HL-60/S4 (cell line): ENCODE data around the gene PDGFB.
"Not testable (repeated sequence)": the region's sequence is repeated elsewhere in the genome, so short reads cannot be mapped to it uniquely, and the experiment has no call there.

Experiments used
- in situ Hi-C: fragments of 300-500 bp; cut with MboI; formaldehyde crosslinking; loops from 2 replicates; pipeline ENCODE4 v1.14.3; 2022; ENCODE audit warnings: low sequenced_read_pairs

PDGFB gene

GRCh38 chr22:39229075-39229474, 15.7 kb downstream of the PDGFB start:
- in situ Hi-C loops: no loop called here

GRCh38 chr22:39227542-39228272, 17.1 kb downstream of the PDGFB start:
- in situ Hi-C loops: no loop called here

DNA sequence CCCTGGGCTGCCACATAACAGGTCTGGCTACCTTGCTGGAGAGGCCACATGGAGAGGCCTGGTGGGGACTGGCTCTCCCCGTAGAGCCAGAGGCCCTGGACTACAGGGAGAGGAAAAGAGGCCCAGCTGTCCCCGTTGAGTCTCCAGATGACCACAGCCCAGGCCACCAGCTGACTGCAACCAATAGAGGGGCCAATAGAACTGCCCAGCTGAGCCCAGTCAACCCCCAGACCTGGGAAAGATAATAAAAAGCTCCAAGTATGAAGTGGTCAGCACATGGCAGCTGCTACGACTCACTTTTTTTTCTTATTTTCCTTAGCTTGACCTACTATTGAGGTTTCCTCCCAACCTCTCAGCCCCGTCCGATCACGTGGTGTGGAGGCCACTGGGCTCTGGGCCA, 18.4 kb downstream of the PDGFB start:
- in situ Hi-C loops: no loop called here

GRCh38 chr22:39225591-39225990, 19.2 kb downstream of the PDGFB start:
- in situ Hi-C loops: no loop called here

GRCh38 chr22:39224550-39224949, 20.2 kb downstream of the PDGFB start:
- in situ Hi-C loops: no loop called here

- in situ Hi-C loops: no loop called here
Measured at GRCh38 chr22:39223091-39223710, 21.6 kb downstream of the PDGFB start.

GRCh38 chr22:39221999-39222686, 22.6 kb downstream of the PDGFB start:
- in situ Hi-C loops: no loop called here

DNA sequence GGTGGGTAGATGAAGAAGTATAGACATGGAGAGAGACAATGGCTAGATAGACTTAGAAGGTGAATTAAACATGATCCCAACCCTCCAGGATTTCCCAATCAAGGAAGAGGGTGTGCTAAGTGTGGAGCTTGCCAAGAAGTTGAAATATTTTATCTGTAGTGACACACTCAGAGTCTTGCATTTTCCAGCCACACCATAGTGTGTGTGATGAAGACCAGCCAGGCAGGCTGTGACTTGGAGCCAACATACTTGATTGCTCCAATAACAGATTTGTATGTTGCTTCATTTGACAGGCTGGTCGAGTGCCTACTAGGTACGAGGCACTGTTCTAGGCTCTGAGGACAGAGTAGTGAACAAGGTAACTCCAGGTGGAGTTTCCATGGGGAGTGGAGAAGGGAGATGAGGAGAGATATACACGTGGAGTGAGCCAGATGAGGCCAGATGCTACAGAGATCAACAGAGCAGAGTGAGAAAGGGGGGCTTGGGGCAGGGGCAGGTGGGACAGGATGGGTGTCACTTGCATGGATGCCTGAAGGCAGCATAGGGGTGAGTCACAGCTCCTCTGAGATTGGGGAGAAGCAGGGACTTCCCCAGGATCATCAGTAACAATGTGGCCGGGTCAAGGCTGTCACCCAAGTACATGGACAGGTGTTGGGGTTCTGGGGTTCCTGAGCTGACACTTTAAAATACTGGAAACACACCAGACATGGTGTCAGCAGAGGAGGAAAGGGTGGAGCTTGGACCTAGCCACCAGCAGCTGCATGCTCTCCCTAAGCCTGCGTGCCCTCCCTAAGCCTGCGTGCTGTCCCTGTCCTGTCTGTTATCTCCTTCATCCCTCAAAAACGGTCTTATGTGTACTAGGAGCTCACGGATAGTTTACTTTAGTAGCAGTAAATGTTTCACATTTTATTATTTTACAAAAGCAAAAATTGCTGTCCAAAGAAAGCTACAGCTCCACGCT, 23.6 kb downstream of the PDGFB start:
- in situ Hi-C loops: no loop called here

GRCh38 chr22:39220450-39220849, 24.3 kb downstream of the PDGFB start:
- in situ Hi-C loops: no loop called here

DNA sequence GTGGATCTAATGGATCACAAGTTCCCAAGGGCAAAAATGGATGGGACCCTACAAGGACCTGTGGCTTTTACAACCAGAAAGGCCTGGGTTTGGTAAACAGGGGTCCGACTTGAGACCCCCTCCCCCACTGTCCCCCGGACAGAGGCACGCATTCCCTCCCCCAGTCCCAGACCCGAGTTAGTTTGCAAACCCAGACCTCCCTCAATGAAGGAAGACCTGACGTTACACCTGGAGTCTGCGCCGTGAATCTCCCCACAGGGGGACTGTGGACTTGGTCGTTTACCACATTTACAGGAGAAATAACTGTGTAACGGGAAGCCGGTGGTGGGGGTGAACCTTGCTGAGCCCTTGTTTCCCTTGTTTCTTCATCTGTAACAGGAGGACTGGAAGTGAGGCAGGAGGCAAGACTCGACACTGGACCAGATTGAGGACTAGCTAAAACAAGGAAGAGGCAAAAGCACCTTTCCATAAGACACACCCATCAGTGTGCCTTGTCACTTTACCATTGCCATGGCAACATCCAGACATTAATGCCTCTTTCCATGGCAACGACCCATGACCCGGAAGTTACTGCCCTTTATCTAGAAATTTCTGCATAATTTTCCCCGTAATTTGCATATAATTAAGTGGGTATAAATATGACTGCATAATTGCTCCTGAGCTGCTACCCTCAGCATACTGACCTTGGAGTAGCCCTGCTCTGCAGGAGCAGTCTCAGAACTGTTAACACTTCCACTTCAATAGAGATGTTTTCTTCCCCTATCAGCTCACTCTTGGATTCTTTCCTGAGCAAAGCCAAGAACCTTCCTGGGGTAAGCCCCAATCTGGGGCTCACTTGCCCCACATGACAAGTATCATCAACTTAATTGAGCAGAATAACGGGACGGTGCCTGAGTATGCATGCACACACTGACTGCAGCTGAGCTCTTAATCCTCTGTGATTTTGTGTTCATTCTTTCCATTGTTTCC, 25.4 kb downstream of the PDGFB start:
- in situ Hi-C loops: no loop called here

- in situ Hi-C loops: not testable (repeated sequence)
Measured at GRCh38 chr22:39218432-39218831, 26.4 kb downstream of the PDGFB start.

DNA sequence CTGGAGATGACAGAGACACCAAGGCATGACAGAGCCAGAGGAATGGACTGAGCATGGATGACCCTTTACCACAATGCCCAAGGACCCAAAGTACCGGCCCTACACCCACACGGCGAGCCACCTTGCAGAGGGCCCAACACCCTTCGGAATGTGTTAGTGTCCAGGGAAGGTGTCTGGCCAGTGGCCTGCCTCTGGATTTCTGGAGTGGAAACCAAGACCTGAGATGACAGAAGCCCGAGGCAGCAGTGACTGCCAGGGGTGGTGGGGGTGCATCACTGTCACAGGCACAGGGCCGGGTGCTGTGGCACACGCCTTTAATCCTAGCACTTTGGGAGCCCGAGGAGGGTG, 28.7 kb downstream of the PDGFB start:
- in situ Hi-C loops: no loop called here

- in situ Hi-C loops: no loop called here
Measured at GRCh38 chr22:39215426-39216142, 29.2 kb downstream of the PDGFB start.

- in situ Hi-C loops: no loop called here
Measured at GRCh38 chr22:39215070-39215396, 29.7 kb downstream of the PDGFB start.

- in situ Hi-C loops: no loop called here
Measured at GRCh38 chr22:39214383-39215069, 30.3 kb downstream of the PDGFB start.

- in situ Hi-C loops: no loop called here
Measured at GRCh38 chr22:39214006-39214382, 30.8 kb downstream of the PDGFB start.

DNA sequence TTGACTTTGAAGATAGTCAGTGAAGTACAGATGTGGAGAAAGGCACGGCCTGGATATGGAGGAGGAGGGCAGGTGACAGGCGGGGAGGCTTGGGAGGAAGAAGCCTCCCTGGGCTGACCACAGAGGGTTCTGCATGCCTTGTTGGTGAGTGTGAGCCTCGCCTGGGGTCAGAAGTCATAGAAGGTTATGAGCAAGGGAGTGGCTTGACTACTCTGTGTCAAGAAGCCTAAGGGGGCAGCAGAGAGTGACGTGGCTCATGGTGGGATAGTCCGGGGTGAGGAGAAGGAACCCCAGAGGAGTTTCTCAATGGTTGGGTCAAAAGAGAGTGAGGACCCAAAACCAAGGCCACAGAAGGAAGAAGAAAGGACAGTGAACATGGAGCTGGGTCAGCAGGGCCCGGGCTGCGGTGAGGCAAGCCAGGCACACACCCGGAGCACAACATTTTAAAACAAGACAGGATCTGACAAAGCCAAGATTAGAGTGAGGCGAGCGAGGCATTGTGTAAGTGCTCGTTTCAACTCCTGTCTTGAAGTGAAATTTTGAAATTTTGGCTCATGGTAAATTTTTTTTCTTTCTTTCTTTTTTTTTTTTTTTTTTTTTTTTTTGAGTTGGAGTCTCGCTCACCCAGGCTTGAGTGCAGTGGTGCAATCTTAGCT, 31.9 kb downstream of the PDGFB start:
- in situ Hi-C loops: no loop called here

- in situ Hi-C loops: no loop called here
Measured at GRCh38 chr22:39209756-39210155, 35.0 kb downstream of the PDGFB start.
